ENCODE data around the gene KRTAP10-7. TPM values are rescaled to one million over a fixed set of nuclear protein-coding genes. Genes with fewer than 3 reads are reported as not detected.
"Not testable (repeated sequence)": the region's sequence is repeated elsewhere in the genome, so short reads cannot be mapped to it uniquely, and the experiment has no call there.

The KRTAP10-7 gene
- total and polyA plus RNA-seq, 10 donors = not detected

DNA sequence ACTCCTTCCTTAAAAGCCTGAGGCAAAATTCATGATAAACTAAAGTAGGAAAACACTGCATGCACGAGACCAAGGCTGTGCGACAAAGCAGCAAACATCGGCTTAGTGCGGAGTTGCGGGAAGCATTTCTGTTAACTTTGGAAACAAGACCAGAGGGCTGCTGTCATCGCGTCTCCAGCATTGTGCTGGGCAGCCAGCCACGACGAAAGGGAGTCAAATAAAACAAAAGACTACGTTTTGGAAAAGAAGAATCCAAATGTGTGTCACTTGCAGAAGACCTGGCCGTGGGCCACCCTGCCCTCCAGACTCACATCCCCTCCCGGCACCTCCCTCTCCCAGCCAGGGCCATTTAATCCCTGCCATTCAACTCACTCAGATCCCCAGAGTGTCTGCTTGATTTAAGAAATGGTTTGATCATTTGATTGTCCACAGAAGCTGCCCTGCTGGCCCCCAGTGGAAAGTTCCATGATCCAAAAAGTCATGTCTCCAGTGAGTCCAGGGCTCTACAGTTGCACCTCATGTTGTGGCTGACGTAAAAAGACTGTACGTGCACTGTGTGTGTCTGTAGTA is 43.4 kb downstream of the KRTAP10-7 start:
- 63 to 80% (median 75%) methylated on average over 14 of the region's 14 CpGs for WGBS, 5 donors
- H3K27me3 ChIP-seq (replicated peaks in 1 of 7) = peaks cover 0 to 44% (median 4%) of the 10 kb centered on the region in 7 donors
- no peak for DNase-seq

GRCh38 chr21:44644878-44645277 is 44.5 kb downstream of the KRTAP10-7 start:
- intact Hi-C loops (cut with DNase I; ENCODE audit: low total_unique reads) = no loop called here
- WGBS, 5 donors = 47 to 50% (median 48%) methylated on average over 2 of the region's 2 CpGs
- Histone ChIP-seq H3K27ac (no peak overlapping the region), H3K36me3 (no peaks in the 10 kb centered on the region), H3K9me3 (peaks cover 0 to 49% (median 43%) of the 10 kb centered on the region in 8 donors), H3K4me3 (no peak overlapping the region), H3K27me3 (replicated peaks in 1 of 7) (peaks cover 0 to 36% (median 2%) of the 10 kb centered on the region in 7 donors), H3K4me1 (no peaks in the 10 kb centered on the region)
- DNase-seq = no peak
- TF ChIP-seq POLR2AphosphoS5 (IDR thresholded peaks at IDR 0.05) (no peak), POLR2A (IDR thresholded peaks at IDR 0.05) (no peak), CTCF (IDR thresholded peaks at IDR 0.05 in 8 of 11, conservative IDR thresholded peaks at IDR 0.05 in 3 of 11) (no peak)

More for the DNA sequence above, 43.4 kb downstream of the KRTAP10-7 start:
- TF ChIP-seq POLR2AphosphoS5 (IDR thresholded peaks at IDR 0.05) = no peak
- TF ChIP-seq POLR2A (IDR thresholded peaks at IDR 0.05) = no peak
- no peak for TF ChIP-seq CTCF (IDR thresholded peaks at IDR 0.05 in 8 of 11, conservative IDR thresholded peaks at IDR 0.05 in 3 of 11)
- intact Hi-C loops (cut with DNase I; ENCODE audit: low total_unique reads) = no loop called here
- Histone ChIP-seq H3K36me3 (no peaks in the 10 kb centered on the region), H3K4me3 (no peak overlapping the region), H3K27ac (no peak overlapping the region), H3K9me3 (peaks cover 0 to 49% (median 43%) of the 10 kb centered on the region in 8 donors), H3K4me1 (no peaks in the 10 kb centered on the region)

GRCh38 chr21:44646366-44647221 is 46.2 kb downstream of the KRTAP10-7 start, which contains the start of gene KRTAP10-11:
TSS of gene KRTAP10-11 (plus strand) at chr21:44646414. CDS start at chr21:44646459, 45 bp downstream.
- intact Hi-C loops (cut with DNase I; ENCODE audit: low total_unique reads); H3K4me1 ChIP-seq; H3K4me3 ChIP-seq; H3K27ac ChIP-seq; H3K36me3 ChIP-seq; DNase-seq: not testable (repeated sequence)
- H3K27me3 ChIP-seq (replicated peaks in 1 of 7) = peaks cover 0 to 27% (median 0%) of the 10 kb centered on the region in 7 donors
- 76 to 83% (median 78%) methylated on average over 14 to 21 of the region's 21 CpGs for WGBS, 5 donors
- H3K9me3 ChIP-seq = peaks cover 0 to 37% (median 32%) of the 10 kb centered on the region in 8 donors

GRCh38 chr21:44647222-44647552 is 46.8 kb downstream of the KRTAP10-7 start:
- no peak for DNase-seq
- Histone ChIP-seq H3K4me1 (no peaks in the 10 kb centered on the region), H3K27ac (no peak overlapping the region), H3K4me3 (no peak overlapping the region), H3K9me3 (peaks cover 0 to 34% (median 30%) of the 10 kb centered on the region in 8 donors), H3K36me3 (no peaks in the 10 kb centered on the region), H3K27me3 (replicated peaks in 1 of 7) (peaks cover 0 to 27% (median 0%) of the 10 kb centered on the region in 7 donors)
- no peak for TF ChIP-seq POLR2AphosphoS5 (IDR thresholded peaks at IDR 0.05)
- TF ChIP-seq CTCF (IDR thresholded peaks at IDR 0.05 in 8 of 11, conservative IDR thresholded peaks at IDR 0.05 in 3 of 11) = no peak
- no peak for TF ChIP-seq POLR2A (IDR thresholded peaks at IDR 0.05)
- intact Hi-C loops (cut with DNase I; ENCODE audit: low total_unique reads) = no loop called here
- WGBS, 5 donors = 65 to 76% (median 75%) methylated on average over 8 of the region's 8 CpGs
